Pulmonary artery endothelial cell (primary cell): ENCODE results near the gene A1BG. TPM values are rescaled to one million over a fixed set of nuclear protein-coding genes. Genes with fewer than 3 reads are reported as not detected.
"Not testable (repeated sequence)": the region's sequence is repeated elsewhere in the genome, so short reads cannot be mapped to it uniquely, and the experiment has no call there.

ENCODE experiments used
- DNase-seq: peaks from one replicate; pipeline ENCODE4 v3.0.0-alpha.2; 2011; ENCODE audit warnings: low read depth, low spot score
- total RNA-seq: library from RNA; depleted of rRNA; stranded (reverse); fragments of >200 nt; gene quantifications from 2 replicates; pipeline ENCODE4 v1.2.3, GENCODE V29; 2014

Gene A1BG
- total RNA-seq, 1 donor from 2014 or later: 5.3 TPM

DNA sequence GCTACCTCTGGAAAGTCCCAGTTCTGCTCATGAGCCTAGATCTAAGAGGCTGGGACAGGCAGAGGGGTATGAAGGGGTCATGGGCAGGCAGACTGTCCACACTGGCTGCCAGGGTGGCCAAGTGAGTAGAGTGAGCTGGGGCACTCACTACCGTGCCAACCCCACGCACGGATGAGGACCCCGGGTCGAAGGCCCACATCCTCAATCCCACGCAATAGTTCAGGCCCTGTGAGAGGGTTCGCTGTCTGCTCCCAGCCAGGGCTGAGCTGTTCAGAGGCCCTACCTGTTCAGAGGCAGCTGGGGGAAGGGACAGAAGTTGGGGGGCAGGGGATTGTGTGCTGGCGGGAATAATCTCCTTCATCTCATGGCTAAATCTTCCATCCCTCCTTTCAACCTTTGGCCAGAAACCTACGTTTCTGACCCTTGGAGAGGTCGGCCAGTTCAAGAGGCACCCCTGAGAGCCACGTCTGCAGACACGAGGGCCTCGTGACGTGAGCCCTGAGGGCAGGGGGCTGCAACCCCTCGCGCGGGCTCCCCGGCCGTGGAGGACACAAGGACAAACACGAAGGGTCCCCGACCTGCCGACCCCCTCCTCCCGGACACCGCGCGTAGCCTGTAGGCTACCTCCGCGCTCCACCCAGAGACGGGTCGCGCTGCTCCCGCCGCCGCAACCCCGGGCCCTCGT lies 32.7 kb upstream of the A1BG start:
- DNase-seq: no peak

DNA sequence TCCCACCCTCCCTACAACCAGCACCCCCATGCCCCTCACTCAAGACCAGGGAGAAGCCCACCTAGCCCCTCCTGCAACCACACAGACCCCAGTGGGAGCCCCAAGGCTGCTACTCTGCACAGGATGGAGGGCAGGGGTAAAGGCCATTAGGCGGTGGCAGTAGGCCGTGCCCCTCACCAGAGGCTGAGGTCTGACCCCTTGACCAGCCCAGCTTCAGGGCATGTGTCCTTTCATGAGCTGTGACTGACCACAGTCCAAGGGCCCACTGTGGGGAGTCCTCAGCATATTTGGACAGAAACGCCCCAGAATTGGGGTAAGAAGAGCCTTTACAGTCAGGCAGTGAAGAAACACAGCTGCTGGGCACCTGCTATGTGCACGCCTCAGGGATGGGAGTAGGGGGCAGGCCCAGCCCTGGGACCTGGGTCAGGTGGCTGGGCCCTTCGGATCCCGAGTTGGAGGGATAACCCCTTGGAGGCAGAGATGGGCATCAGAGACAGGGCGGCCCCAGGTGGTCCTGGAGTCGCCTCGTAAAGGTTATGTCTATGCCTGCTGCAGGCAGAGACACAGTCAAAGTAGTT lies 32.1 kb upstream of the A1BG start:
- no peak for DNase-seq

GRCh38 chr19:58382997-58383603 lies 29.8 kb upstream of the A1BG start:
- no peak for DNase-seq

GRCh38 chr19:58381460-58382212 lies 28.3 kb upstream of the A1BG start:
- DNase-seq: no peak

GRCh38 chr19:58380662-58381459 lies 27.6 kb upstream of the A1BG start, which contains the start of gene ZNF837:
TSS of gene ZNF837 (minus strand) at chr19:58381030. CDS start at chr19:58369332, 11,698 bp downstream.
- DNase-seq: peak; percentile 100

DNA sequence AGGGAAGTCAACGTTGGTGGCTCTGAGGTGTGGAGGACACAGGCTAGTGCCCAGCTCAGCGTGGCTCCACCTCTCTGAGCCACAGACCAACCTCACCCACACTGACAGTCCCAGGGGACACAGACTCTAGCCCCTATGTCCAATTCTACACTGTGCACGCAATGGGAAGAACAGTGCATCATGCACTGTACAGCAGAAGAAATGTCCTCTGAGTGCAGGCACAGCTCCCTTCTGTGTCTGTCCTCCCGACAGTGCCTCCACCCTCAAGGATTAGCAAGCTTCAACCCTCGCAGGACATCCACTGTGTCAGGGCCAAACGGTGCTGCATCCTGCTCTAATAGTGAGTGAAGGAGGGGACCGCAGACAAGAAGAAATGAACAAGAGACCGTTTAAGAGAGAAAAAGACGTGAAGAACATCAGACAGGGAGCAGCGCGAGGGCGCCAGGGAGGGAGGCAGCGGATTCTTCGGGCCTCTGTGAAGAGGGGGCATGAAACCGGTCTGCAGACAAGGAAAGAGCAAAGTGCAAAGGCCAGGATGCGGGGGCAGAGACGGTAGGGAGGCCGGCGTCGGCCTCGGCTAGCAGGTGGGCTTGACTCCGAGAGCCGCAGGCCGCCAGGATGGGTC lies 26.9 kb upstream of the A1BG start:
- no peak for DNase-seq

- DNase-seq: no peak
Observed at GRCh38 chr19:58379246-58379645, 26.0 kb upstream of the A1BG start.

DNA sequence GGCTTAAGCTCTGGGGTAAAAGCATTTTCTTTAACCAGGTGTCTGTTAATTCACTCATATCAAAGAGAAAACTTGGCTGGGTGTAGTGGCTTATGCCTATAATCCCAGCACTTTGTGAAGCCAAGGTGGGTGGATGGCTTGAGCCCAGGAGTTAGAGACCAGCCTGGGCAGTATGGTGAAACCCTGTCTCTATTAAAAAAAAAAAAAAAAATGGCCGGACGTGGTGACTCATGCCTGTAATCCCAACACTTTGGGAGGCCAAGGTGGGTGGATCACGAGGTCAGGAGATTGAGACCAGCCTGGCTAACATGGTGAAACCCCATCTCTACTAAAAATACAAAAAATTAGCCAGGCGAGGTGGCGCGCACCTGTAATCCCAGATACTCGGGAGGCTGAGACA lies 23.4 kb upstream of the A1BG start:
- DNase-seq: not testable (repeated sequence)

- no peak for DNase-seq
Observed at GRCh38 chr19:58374200-58374599, 20.9 kb upstream of the A1BG start.

- DNase-seq: no peak
Observed at GRCh38 chr19:58372311-58373133, 19.2 kb upstream of the A1BG start.

DNA sequence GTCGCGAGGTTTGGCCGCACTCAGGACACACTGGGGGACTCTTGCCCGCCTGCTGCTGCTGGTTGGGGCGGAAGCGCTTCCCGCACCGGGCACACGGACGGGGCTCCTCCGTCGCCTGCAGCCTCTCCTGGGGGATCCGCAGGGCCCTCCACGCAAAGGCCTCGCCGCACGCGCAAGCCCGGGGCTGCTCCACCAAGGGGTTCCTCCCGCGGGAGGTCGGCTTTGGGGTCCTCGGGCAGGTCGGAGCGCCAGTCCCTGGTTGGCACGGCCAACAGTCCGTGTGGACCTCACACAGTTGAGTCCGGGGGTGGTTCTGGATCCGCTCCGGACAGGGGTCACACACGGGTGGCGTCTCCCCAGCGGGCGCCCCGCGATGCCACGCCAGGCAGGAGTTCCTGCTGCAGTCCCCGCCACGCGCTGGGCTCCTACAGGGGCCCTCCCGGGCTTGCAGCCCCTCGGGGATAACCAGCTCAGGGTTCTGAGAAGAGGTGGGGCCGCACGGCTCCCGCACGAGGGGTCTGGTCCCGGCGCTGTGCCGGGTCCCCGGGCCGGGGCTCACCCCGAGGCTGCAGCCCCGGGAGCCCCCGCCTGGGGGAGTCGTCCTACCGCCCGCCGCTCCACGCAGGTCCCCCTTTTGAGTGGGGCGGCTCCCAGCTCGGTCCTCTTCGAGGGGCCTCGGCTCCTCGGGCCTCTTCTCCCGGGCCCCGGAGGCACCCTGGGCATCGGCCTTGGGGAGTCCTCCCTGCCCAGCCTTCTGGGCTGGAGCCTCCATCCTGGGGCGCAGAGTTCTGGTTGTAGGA lies 15.5 kb upstream of the A1BG start:
- DNase-seq: no peak

DNA sequence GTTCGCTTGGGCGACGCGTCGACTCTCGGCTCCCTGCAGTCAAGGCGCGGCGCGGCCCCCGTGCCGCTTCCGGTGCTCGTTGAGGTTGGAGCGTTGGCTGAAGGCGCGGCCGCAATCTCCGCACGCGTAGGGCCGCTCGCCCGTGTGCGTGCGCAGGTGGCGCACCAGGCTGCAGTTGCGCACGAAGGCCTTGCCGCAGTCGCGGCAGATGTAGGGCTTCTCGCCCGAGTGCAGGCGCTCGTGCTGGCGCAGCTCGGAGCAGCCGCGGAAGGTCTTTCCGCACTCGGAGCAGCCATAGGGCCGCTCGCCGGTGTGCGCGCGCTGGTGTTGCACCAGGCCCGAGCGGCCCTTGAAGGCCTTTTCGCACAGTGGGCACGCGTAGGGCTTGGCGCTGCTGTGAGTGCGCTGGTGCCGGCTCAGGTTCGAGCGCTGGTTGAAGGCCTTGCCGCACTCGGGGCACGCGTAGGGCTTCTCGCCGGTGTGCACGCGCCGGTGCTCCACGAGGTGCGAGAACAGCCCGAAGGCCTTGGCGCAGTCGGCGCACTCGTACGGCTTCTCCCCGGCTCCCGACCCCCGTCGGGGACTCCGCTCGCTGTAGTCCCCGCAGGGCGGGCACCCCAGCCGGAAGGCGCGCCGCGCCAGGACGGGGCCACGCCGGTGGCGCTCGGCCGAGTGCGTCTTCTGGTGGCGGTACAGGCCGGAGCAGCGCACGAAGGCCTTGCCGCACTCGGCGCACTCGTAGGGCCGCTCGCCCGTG lies 14.6 kb upstream of the A1BG start:
- no peak for DNase-seq

DNA sequence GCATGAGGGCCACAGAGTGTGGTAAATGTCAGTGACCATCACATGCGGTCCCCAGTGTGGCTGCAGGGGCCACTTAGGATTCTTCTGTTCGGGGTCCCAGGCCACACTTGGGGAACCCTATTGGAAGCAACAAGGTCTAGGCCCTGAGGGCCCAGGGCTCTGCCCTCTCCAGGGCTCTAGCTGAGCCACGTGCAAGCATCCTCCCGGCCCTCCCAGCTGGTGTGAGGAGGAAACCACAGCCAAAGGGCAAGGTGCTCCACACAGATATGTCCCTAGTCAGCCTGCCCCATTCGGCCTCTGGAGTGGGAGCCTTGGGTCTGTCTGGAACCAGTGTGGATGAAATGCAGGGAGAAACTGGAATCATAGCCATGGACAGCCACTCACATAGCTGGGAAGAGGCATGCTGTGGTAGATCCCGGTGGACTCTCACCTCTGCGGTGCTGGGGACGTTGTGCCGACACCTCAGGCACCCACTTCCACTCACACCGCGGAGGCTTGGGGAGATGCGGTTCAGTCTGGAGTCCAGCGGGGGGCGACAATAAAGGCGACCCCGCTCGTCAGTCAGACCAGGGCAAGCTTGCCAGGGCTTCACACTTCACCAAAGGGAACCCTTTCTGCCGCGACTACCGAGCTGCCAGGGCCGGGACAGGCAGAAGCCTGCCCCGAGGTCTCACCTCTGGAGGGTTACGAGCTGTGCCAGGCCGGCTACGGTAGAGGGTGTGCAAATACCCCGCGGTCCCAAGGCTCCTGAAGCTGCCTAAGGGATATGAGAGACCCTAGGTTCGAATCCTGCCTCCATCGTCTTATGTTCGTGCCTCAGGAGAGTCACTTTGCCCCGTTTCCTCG lies 13.5 kb upstream of the A1BG start:
- DNase-seq: no peak

DNA sequence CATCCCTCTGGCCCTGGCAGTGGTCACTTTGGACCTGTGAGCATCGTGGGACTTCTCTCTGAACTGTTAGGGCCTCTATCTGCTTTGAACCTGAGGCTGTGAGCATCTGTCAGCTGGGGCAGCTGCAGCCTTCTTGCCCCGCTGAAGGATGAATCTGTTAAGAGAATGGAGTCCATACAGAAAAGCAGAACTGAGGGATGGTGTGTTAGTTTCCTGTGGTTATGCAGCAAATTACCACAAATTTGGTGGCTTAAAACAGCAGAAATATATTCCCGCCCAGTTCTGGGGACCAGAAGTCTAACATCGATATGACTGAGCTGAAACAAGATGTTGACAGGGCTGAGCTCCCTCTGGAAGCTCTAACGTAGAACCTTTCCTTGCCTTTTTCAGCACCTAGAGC lies 10.9 kb upstream of the A1BG start:
- DNase-seq: no peak

DNA sequence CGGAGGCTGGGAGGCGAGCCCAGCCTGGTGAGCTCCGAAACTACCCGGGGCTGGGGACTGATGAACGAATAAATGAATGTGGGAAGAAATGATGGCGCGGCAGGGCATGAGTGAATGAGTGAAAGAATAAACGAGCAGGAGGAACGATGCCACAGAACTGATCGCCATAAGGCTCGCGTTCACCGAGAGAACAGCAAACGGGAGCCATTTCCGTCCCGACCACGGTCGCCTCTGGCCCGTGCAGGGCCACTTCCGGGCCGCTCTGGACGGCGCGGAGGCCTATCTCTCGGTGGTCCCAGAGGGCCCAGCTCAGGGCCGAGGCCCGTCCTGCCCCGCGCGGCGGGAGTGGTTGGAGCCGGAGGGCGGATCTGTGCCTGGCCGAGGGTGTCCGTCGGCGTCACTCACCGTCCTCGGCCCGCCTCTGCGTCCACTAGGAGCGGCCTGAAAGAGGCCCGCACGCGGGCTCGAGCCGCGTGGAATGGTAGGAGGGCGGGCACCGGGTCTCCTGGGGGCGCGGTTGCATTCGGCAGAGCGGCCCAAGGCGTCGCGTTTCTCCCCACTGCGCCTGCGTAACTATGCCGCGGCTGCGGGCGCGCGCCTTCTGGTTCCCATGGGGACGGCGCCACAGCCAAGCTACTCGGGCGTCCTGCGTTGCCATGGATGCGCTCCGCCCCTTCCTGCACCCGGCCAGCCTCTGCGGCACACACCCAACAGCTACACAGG lies 9.1 kb upstream of the A1BG start, which contains the start of gene ZNF497:
TSS of gene ZNF497 (minus strand) at position 480 of the 723 bp plus-strand sequence. CDS start 5,116 bp downstream, outside the sequence.
- DNase-seq: peak; percentile 83

DNA sequence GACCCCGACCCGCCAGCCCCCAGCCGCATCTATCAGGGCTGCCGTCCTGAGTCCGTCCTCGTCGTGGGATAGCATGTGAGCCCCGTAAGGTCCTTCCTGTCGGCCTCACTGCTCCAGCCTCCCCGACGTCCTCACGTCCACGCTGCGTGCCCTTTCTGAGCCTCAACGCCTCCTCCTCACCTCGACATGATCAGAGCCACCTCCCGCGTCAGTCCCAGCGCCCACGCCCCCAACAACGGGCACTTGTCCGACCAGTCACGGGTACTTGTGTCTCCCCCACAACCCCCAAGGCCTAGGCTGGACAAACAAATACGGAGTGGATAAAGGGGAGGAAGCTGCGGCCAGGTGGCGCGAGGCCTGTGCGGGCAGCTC lies 8.6 kb upstream of the A1BG start:
- peak; percentile 19 for DNase-seq
